LNCAP (cell line): ENCODE data around the gene EXOSC10.

ENCODE experiments used
- TF ChIP-seq, protein P1 (sequence below): fragments of 450-650 bp; IDR thresholded peaks from 2 replicates; pipeline ENCODE4 v1.5.1; 2017; ENCODE audit warnings: mild to moderate bottlenecking

The EXOSC10 gene

DNA sequence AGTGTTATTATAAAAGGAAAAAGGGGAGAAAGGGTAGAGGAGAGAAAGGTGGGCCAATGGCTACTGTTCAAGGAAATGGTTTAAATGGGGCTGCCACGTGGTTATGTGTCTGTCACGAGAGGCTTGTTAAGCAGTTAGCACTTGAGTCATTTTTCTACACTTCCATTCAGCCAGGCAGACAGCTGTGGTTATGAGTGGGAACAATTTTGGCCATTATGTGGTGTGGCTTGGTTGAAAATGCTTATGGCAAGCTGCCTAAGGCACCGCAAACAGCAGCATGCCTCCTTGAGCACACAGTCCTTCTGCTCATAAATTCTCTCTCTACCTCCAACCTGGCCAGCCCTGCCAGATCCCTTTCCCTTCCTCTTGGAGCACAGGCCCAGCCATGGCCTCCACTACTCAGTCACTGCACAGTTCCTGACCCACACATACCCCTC lies 36.7 kb downstream of the EXOSC10 start:
- TF ChIP-seq, protein P1, sequence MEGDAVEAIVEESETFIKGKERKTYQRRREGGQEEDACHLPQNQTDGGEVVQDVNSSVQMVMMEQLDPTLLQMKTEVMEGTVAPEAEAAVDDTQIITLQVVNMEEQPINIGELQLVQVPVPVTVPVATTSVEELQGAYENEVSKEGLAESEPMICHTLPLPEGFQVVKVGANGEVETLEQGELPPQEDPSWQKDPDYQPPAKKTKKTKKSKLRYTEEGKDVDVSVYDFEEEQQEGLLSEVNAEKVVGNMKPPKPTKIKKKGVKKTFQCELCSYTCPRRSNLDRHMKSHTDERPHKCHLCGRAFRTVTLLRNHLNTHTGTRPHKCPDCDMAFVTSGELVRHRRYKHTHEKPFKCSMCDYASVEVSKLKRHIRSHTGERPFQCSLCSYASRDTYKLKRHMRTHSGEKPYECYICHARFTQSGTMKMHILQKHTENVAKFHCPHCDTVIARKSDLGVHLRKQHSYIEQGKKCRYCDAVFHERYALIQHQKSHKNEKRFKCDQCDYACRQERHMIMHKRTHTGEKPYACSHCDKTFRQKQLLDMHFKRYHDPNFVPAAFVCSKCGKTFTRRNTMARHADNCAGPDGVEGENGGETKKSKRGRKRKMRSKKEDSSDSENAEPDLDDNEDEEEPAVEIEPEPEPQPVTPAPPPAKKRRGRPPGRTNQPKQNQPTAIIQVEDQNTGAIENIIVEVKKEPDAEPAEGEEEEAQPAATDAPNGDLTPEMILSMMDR, result no peak

DNA sequence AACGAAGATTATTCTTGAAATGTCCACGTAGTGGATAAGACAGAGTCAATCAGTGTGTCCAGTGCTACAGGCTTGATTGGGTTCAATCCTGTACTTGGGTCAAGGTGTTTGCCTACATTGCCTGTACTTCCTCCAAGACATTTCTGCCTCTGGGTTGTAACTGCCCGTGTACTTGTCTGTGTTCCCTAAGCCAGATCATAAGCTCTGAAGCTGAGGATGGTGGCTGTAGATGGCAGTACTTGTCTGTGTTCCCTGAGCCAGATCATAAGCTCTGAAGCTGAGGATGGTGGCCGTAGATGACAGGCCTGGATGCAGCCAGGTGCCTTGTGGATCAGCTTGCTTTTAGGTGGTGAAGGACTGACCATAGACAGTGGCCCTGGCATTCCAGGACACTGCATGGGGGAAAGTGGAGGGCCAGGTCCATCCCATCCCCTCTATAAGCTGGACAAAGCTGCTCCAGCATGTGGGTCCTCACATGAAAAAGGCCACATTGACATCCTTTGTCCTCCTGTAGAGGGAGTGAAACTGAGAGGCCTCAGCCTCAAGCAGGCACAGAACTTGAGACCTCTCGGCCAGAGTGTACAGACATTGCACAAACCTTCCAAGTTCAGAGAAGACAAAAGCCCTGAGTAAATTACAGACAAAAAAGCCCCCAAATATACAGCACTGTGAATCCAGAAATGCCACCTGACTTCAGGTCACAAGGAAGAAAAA lies 37.9 kb downstream of the EXOSC10 start:
- TF ChIP-seq, protein P1, result no peak

DNA sequence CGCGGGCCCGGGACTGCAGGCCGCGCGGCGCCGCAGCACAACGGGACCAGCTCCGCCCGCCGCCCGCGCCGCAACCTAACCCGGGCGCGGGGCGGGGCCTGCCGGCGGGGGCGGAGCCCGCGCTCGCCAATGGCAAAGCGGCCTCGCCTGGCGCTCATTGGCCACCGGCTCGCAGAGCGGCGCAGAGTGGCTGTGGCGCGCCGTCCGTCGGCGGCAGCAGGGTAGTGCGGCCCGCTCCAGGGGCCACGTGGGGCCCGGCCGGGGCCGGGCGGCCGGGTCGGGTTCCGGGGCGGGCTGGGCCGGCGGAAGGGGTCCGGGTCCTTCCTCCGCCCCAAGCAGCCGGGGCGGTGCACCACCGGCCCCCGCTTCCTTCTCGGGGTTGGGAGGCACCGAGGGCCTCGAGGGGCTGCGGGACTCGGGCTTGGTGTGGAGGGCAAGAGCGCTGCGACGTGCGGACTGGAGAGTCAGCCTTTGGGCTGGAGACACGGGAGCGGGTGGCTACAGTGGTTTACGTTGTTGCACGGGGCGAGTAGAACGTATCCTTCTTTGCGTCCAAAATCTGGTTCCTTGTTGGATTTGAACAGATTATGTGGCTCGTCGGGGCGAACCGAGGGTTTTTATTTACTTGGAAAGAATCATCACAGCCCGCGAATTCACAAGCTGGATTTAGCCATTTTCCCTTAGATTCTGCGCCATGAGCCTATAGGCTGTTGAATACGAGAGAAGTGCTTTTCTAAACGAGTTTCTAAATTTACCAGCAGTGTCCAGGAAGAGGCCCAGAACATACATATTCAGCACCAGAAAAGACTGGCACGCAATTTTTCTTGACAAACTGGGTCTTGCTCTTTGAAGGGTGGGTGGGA lies 39.5 kb downstream of the EXOSC10 start, which contains the start of gene SRM:
TSS of gene SRM (minus strand) at position 51 of the 863 bp plus-strand sequence. CDS start 75 bp downstream, outside the sequence.
- TF ChIP-seq, protein P1, result no peak

DNA sequence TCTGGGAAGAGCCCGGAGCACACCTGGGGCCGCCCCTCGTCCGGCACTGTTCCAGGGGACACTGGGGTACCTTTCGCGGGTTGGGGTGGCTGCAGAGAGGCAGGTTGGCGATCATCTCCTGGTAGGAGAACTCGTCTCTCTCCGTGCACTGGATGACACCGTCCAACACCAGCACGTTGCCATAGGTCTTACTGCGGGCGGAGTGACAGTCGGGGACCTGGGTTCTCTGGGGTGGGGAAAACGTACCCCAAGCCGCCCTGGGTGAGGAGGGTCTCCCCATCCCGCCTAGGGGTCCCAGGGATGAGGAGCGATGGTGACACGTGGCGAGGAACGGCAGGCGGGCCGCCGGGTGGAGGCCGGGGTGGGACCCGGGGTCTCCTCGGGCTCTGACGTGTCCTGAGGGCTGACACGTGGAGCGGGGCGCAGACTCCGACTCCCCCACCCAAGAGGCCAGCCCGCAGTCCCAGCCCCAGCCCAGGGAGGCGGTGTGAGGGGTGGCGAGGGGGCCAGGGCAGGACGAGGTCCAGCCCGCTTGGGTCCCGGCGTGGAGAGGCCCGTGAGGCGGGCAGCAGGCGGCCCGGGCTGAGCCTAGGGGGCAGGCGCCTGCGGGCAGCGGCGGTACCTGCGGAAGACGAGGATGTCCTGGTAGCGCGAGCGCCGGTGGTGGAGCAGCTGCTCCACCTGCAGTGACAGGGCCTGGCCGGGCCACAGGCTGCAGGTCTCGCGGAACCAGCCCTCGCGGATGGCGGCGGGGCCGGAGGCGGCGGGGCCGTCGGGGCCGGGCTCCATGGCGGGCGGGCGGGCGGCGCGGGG lies 40.3 kb downstream of the EXOSC10 start:
- TF ChIP-seq, protein P1, result no peak

DNA sequence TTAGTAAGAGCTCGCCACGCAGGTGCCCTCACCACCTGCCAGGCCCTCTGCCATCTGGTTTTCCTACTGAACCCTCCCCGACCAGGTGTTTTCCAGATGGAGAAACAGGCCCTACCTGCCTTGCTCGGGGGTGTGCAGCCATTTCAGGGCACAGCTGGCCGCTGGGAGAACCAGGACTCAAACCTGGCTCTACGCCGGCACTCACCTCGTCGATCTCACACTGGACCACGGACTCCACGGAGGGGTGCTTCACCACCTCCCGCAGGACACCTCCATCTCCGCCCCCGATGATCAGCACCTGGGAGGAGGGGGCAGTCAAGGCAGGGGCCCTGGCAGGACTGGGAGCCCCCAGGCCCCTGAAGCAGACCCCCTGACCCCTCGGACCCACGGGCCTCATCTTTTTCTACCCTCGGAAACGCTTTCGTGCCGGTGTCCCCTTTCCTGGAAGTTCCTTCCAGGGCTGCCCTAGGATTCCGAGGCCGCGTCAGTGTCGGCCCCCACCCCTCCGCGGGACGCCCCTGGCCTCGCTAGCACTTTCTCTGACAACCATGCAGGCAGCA lies 41.0 kb downstream of the EXOSC10 start:
- TF ChIP-seq, protein P1, result no peak

DNA sequence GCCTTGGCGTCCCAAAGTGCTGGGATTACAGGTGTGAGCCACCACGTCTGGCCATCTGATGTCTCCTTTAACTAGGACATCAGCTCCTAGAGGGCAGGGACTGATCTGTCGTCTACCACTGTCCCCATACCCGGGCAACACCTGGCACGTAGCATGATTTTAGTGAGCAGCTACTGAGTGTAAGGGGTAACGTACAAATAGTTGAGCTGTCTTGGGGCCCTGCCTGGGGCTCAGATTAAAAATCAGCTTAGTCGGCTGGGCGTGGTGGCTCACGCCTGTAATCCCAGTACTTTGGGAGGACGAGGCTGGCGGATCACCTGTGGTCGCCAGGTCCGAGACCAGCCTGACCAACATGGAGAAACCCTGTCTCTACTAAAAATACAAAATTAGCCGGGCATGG lies 41.6 kb downstream of the EXOSC10 start:
- TF ChIP-seq, protein P1, result no peak

DNA sequence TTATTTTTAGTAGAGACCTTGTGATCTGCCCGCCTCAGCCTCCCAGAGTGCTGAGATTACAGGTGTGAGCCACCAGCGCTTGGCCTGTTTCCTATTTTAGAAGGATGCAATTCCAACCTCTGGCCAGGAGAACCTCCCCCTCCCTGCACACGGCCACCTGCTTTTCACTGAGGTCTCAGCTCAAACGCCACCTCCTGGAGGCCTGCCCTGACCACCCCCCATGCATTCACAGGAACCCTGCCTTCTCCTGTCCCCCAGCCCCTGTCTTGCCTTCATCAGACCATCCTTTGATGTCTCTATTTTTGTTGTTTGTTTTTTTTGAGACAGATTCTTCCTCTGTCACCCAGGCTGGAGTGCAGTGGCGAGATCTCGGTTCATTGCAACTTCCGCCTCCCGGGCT lies 42.2 kb downstream of the EXOSC10 start:
- TF ChIP-seq, protein P1, result no peak
